ENCODE data around the gene NUDT4. TPM values are rescaled to one million over a fixed set of nuclear protein-coding genes. Genes with fewer than 3 reads are reported as not detected.

Gene NUDT4
- total and polyA plus RNA-seq, 8 donors = 46.6 to 126 (median 117) TPM

DNA sequence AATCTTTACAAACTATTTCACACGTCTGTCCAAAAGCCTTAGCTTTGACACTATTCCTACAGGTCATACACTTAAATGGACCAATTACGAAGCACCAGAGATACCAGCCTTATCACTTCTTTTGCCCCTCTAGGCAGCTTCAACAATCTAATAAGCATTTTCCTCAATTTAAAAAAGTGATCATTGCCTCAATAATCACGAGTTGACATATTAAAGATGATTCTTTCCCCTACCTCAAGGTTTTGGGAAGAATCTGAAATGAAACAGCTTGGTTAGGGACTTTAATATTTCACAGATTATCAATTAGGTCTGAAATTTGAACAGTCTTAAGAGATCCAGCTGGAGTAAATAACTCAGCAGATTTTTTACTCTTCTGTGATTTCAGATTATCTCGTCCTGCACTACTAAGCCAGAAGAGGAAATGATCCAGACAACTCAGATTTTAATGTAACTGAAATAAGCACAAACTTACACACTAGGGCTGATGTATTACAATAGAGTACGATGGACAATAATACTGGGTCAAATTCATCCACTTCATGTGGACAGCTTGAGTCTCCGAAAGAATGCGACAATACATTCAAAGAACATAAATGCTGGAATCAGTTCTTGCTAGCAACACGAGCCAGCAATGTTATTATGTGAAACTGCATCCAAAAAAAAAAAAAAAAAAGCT, 48.1 kb downstream of the NUDT4 start:
- Histone ChIP-seq H3K9me3 (no peaks in the 10 kb centered on the region), H3K4me1 (peaks cover 40 to 82% of the 10 kb centered on the region in 2 donors), H3K27me3 (no peaks in the 10 kb centered on the region), H3K27ac (peak overlapping the region; percentile 35 to 46), H3K36me3 (no peaks in the 10 kb centered on the region), H3K4me3 (no peak overlapping the region)
- intact Hi-C loops (cut with DNase I) = no loop called here
- TF ChIP-seq, protein P1, sequence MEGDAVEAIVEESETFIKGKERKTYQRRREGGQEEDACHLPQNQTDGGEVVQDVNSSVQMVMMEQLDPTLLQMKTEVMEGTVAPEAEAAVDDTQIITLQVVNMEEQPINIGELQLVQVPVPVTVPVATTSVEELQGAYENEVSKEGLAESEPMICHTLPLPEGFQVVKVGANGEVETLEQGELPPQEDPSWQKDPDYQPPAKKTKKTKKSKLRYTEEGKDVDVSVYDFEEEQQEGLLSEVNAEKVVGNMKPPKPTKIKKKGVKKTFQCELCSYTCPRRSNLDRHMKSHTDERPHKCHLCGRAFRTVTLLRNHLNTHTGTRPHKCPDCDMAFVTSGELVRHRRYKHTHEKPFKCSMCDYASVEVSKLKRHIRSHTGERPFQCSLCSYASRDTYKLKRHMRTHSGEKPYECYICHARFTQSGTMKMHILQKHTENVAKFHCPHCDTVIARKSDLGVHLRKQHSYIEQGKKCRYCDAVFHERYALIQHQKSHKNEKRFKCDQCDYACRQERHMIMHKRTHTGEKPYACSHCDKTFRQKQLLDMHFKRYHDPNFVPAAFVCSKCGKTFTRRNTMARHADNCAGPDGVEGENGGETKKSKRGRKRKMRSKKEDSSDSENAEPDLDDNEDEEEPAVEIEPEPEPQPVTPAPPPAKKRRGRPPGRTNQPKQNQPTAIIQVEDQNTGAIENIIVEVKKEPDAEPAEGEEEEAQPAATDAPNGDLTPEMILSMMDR (IDR thresholded peaks at IDR 0.05) = no peak
- ATAC-seq (no peak), DNase-seq (peak in 1 of 4 donors; percentile 61)

DNA sequence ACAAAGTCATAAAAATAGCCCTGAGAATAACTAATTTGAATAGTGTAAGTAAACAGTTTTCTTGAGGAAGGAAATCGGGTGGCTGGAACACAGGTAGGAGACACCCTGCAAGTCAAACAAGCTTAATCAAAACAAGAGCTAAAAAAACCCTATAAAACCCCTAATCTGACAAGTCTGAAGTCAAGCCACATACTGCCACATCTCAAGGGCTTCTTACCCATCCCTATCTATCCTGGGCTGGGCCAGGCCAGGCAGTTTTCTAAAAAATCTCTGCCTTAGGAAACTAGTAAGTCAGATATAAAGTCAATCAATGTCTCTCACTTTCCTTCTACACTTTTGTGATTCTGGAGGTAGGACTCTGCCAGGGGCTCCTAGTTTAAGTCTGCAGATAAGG, 48.7 kb downstream of the NUDT4 start:
- ATAC-seq (no peak), DNase-seq (no peak)
- Histone ChIP-seq H3K27me3 (no peaks in the 10 kb centered on the region), H3K27ac (peak overlapping the region in 1 of 2 donors; percentile 46), H3K9me3 (no peaks in the 10 kb centered on the region), H3K4me3 (no peak overlapping the region), H3K4me1 (peaks cover 40 to 82% of the 10 kb centered on the region in 2 donors), H3K36me3 (no peaks in the 10 kb centered on the region)
- intact Hi-C loops (cut with DNase I) = no loop called here
- TF ChIP-seq, protein P1 (IDR thresholded peaks at IDR 0.05) = no peak

DNA sequence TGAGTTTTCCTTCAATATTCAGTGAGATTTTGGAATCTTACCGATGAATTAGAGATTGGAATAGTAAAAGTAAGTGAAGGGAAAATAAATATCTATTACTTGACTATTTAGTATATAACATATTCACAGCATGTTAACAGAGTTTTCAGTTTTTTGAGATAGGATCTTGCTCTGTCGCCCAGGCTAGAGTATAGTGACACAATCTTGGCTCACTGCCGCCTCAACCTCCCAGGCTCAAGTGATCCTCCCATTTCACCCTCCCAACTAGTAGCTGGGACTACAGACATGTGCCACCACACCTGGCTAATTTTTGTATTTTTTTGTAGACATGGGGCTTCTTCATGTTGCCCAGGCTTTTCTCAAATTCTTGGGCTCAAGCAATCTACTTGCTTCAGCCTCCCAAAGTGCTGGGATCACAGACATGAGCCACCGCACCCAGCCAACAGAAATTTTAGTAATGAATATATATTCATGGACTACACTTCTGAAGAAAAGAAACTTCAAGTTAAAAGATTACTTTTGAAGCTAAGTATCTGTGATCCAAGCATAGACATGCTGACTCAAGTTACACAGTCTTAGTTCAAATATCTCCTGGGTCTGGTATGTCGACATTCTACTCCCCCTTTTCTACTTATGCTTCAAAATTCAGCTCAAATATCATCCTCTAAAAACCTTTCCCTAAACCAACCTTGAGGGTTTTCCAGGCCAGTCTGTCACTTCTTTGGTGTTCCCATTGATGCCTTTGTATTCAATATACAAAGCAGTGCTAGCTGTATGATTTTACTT, 50.2 kb downstream of the NUDT4 start:
- ATAC-seq = peak; percentile 64
- Histone ChIP-seq H3K27me3 (no peaks in the 10 kb centered on the region), H3K27ac (peak overlapping the region in 1 of 2 donors; percentile 8), H3K4me1 (peaks cover 35 to 71% of the 10 kb centered on the region in 2 donors), H3K9me3 (no peaks in the 10 kb centered on the region), H3K36me3 (no peaks in the 10 kb centered on the region), H3K4me3 (no peak overlapping the region)
- TF ChIP-seq, protein P1 (IDR thresholded peaks at IDR 0.05) = no peak
- intact Hi-C loops (cut with DNase I) = no loop called here
- DNase-seq = peak in 1 of 4 donors; percentile 48

DNA sequence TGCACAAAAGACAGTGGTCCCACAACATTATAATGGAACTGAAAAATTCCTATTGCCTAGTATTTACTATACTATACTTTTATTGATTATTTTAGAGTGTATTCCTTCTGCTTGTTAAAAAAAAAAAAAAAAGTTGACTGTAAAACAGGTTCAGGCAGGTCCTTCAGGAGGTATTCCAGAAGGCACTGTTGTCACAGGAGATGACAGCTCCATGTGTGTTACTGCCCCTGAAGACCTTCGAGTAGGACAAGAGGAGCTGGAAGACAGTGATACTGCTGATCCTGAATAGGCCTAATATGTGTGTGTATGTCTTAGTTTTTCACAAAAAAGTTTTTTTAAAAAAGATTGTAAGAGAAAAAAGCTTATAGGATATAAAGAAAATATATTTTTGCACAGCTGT, 51.7 kb downstream of the NUDT4 start:
- DNase-seq (no peak), ATAC-seq (peak; percentile 34)
- Histone ChIP-seq H3K9me3 (no peaks in the 10 kb centered on the region), H3K4me1 (peaks cover 28 to 71% of the 10 kb centered on the region in 2 donors), H3K4me3 (no peak overlapping the region), H3K36me3 (no peaks in the 10 kb centered on the region), H3K27me3 (no peaks in the 10 kb centered on the region), H3K27ac (no peak overlapping the region)
- TF ChIP-seq, protein P1 (IDR thresholded peaks at IDR 0.05) = no peak
- intact Hi-C loops (cut with DNase I) = no loop called here

DNA sequence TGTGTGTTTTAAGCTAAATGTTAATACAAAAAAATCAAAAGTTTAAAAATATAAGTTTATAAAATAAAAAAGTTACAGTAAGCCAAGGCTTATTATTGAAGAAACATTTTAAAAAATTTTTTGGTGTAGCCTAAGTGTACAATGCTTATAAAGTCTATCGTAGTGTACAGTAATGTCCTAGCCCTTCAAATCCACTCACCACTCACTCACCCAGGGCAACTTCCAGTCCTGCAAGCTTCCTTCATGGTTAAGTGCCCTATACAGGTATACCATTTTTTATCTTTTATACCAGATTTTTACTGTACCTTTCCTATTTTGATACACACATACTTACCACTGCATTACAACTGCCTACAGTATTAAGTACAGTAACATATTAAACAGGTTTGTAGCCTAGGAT, 52.1 kb downstream of the NUDT4 start:
- intact Hi-C loops (cut with DNase I) = no loop called here
- TF ChIP-seq, protein P1 (IDR thresholded peaks at IDR 0.05) = no peak
- no peak for DNase-seq
- Histone ChIP-seq H3K27ac (no peak overlapping the region), H3K4me1 (peaks cover 28 to 72% of the 10 kb centered on the region in 2 donors), H3K4me3 (no peak overlapping the region), H3K27me3 (no peaks in the 10 kb centered on the region), H3K9me3 (no peaks in the 10 kb centered on the region), H3K36me3 (no peaks in the 10 kb centered on the region)
- peak; percentile 70 for ATAC-seq
